HG02623 (cell line): ENCODE data around the gene POLR2J.

Source experiments
- ATAC-seq: cut with Tn5 transposase; IDR thresholded peaks from one replicate; pipeline ENCODE4 v1.9.1; 2021; ENCODE audit warnings: moderate library complexity; ENCODE audit not compliant: unreplicated experiment

Gene POLR2J

GRCh38 chr7:102444961-102445673 is 33.6 kb downstream of the POLR2J start:
- peak; percentile 49 for ATAC-seq

- no peak for ATAC-seq
These were observed 38.5 kb downstream of the POLR2J start for GRCh38 chr7:102439963-102440795.

- no peak for ATAC-seq
These were observed 42.6 kb downstream of the POLR2J start for GRCh38 chr7:102436118-102436517.

GRCh38 chr7:102434039-102434486 is 44.7 kb downstream of the POLR2J start:
- ATAC-seq: no peak

- ATAC-seq: peak; percentile 69
These were observed 45.3 kb downstream of the POLR2J start, which contains the start of gene ORAI2 for GRCh38 chr7:102433219-102434038. ORAI2 (plus strand) TSS chr7:102433575; CDS start chr7:102438957, 5,382 bp downstream.

- peak; percentile 24 for ATAC-seq
These were observed 46.1 kb downstream of the POLR2J start for GRCh38 chr7:102432442-102433218.

- ATAC-seq: no peak
These were observed 47.0 kb downstream of the POLR2J start for GRCh38 chr7:102431617-102432298.

GRCh38 chr7:102429141-102429899 is 49.4 kb downstream of the POLR2J start:
- ATAC-seq: no peak

GRCh38 chr7:102427019-102427405 is 51.7 kb downstream of the POLR2J start:
- no peak for ATAC-seq

GRCh38 chr7:102426268-102427018 is 52.3 kb downstream of the POLR2J start:
- ATAC-seq: peak; percentile 45

- peak; percentile 54 for ATAC-seq
These were observed 53.0 kb downstream of the POLR2J start for GRCh38 chr7:102425639-102426267.

- ATAC-seq: no peak
These were observed 53.9 kb downstream of the POLR2J start for GRCh38 chr7:102424787-102425218.

GRCh38 chr7:102424129-102424551 is 54.6 kb downstream of the POLR2J start:
- no peak for ATAC-seq
